K562 (cell line): ENCODE results near the gene RAB24. TPM values are rescaled to one million over a fixed set of nuclear protein-coding genes. Genes with fewer than 3 reads are reported as not detected.

Experiments used
- HDAC2 ChIP-seq: fragments of 450-650 bp; IDR thresholded peaks from 2 replicates; pipeline ENCODE4 v1.6.1; 2016; ENCODE audit warnings: mild to moderate bottlenecking
- IRF9 ChIP-seq: fragments of 450-650 bp; IDR thresholded peaks from 2 replicates; pipeline ENCODE4 v1.6.1; 2016; ENCODE audit warnings: missing biosample characterization, missing genetic modification characterization
- MTA2 ChIP-seq: fragments of 450-650 bp; IDR thresholded peaks from 2 replicates; pipeline ENCODE4 v1.6.1; 2016; ENCODE audit warnings: low read depth
- NEUROD1 ChIP-seq: fragments of 150-350 bp; IDR thresholded peaks from 2 replicates; pipeline ENCODE4 v1.6.1; 2014; ENCODE audit warnings: borderline replicate concordance, low read length, low read depth; ENCODE audit not compliant: partially characterized antibody
- PHB ChIP-seq: fragments of 250-450 bp; sonication (Bioruptor Pico); IDR thresholded peaks from 2 replicates; pipeline ENCODE4 v1.5.0; 2021
- RAD21 ChIP-seq, 2 experiments: fragments of 250-450 bp in 1 of 2; fragments of 450-650 bp in 1 of 2; sonication (Bioruptor Pico) in 1 of 2; formaldehyde crosslinking in 1 of 2; IDR thresholded peaks in 1 of 2; conservative IDR thresholded peaks in 1 of 2; 2 replicates each; pipeline versions ENCODE4 v1.4.0 to v1.8.0; 2020 to 2022; ENCODE audit warnings: mild to moderate bottlenecking in 2 of 2, moderate library complexity in 1 of 2
- RREB1 ChIP-seq: fragments of 250-450 bp; sonication (Bioruptor Pico); IDR thresholded peaks from 2 replicates; pipeline ENCODE4 v1.4.0; 2020
- RUNX1 ChIP-seq: sonication (generic); IDR thresholded peaks from 2 replicates; pipeline ENCODE4 v1.6.1; 2016; ENCODE audit warnings: antibody characterized with exemption, low read depth
- SMARCE1 ChIP-seq: fragments of 450-650 bp; IDR thresholded peaks from 2 replicates; pipeline ENCODE4 v1.7.1; 2016; ENCODE audit warnings: mild to moderate bottlenecking
- TBL1XR1 ChIP-seq, 2 experiments: IDR thresholded peaks; 2 replicates each; pipeline ENCODE4 v1.6.1; 2012; ENCODE audit warnings: improper control_type of control experiment in 2 of 2, low read length in 2 of 2, mild to moderate bottlenecking in 1 of 2
- WHSC1 ChIP-seq: IDR thresholded peaks from one replicate; pipeline ENCODE4 v1.6.1; 2012; ENCODE audit warnings: low read length, control low read depth, inconsistent platforms
- ZBTB33 ChIP-seq: sonication (generic); formaldehyde crosslinking; IDR thresholded peaks from 2 replicates; pipeline ENCODE4 v1.8.1; 2023; ENCODE audit warnings: mild to moderate bottlenecking, missing genetic modification reagents
- ZHX1 ChIP-seq: fragments of 150-350 bp; conservative IDR thresholded peaks from 2 replicates; pipeline ENCODE4 v1.6.1; 2014; ENCODE audit warnings: low read length
- ZNF146 ChIP-seq: IDR thresholded peaks from one replicate; pipeline ENCODE4 v1.6.1; 2018; ENCODE audit warnings: missing compliant biosample characterization; ENCODE audit not compliant: unreplicated experiment
- ZNF41 ChIP-seq: fragments of 250-450 bp; sonication (Bioruptor Pico); conservative IDR thresholded peaks from 2 replicates; pipeline ENCODE4 v1.4.0; 2020; ENCODE audit warnings: mild to moderate bottlenecking
- ZNF507 ChIP-seq: conservative IDR thresholded peaks from 2 replicates; pipeline ENCODE4 v1.6.1; 2017; ENCODE audit warnings: missing genetic modification characterization, missing compliant biosample characterization
- ZNF584 ChIP-seq: fragments of 200-800 bp; sonication (Bioruptor generic); IDR thresholded peaks from 2 replicates; pipeline ENCODE4 v1.6.1; 2016; ENCODE audit warnings: low read depth, mild to moderate bottlenecking, missing genetic modification characterization, missing compliant biosample characterization
- ZNF695 ChIP-seq: fragments of 450-650 bp; formaldehyde crosslinking; IDR thresholded peaks from 2 replicates; pipeline ENCODE4 v1.4.0; 2020; ENCODE audit warnings: mild to moderate bottlenecking, moderate library complexity
- ZSCAN29 ChIP-seq: fragments of 450-650 bp; IDR thresholded peaks from 2 replicates; pipeline ENCODE4 v1.6.1; 2017
- polyA plus RNA-seq, 8 experiments: library from polyadenylated mRNA; depleted of rRNA in 4 of 8; stranded (reverse) in 5 of 8; unstranded in 3 of 8; fragments of >200 nt; fragmentation: Nextera tagmentation in 2 of 8; fragmentation: Illumina TruSeq in 1 of 8; extraction: Ambion mirVana in 2 of 8; extraction: Trizol in 1 of 8; gene quantifications; 2 replicates each; pipeline versions ENCODE4 v1.2.1 to v1.2.3, GENCODE V29; 2011 to 2014; ENCODE audit warnings: inconsistent platforms in 1 of 8, missing spikeins in 1 of 8
- total RNA-seq, 7 experiments: library from RNA; depleted of rRNA in 6 of 7; stranded (reverse); fragments of >200 nt in 6 of 7; fragmentation: Illumina TruSeq in 2 of 7; extraction: Trizol in 2 of 7; gene quantifications; 2 replicates each; pipeline versions ENCODE4 v1.2.1 to v1.2.3, GENCODE V29; 2011 to 2021; ENCODE audit warnings: low replicate concordance in 1 of 7

The RAB24 gene
- total and polyA plus RNA-seq, 9 of the 15 experiments (the other 6 are each of a cell fraction or from before 2014, with no cell fraction given), result 13.9 to 107 (median 34.8) TPM

GRCh38 chr5:177312649-177313181, 9.2 kb upstream of the RAB24 start (continued):
- TF ChIP-seq IRF9 (no peak), WHSC1 (no peak), ZHX1 (no peak), ZNF41 (CRISPR knock-in tag) (no peak), ZNF584 (CRISPR knock-in tag) (no peak), RREB1 (CRISPR knock-in tag) (no peak), TBL1XR1 (IDR thresholded peaks at IDR 0.05; ENCODE audit: low read length in 2 of 2) (no peak), RUNX1 (no peak), ZNF146 (no peak), ZBTB33 (0 out of 2 replicates have a peak, but pooled peaks have one; percentile 7), PHB (no peak), NEUROD1 (no peak), ZNF695 (CRISPR knock-in tag) (no peak), MTA2 (no peak), ZNF507 (tag) (no peak), ZSCAN29 (no peak), HDAC2 (no peak), RAD21 (CRISPR knock-in tag; conservative IDR thresholded peaks at IDR 0.05 in 1 of 2, IDR thresholded peaks at IDR 0.05 in 1 of 2) (peak in 1 of 2 experiments; percentile 30; a peak in 1 of 4 replicates), SMARCE1 (no peak)
